Fibroblast of the aortic adventitia (primary cell): Measurements from ENCODE around the gene TLE4. TPM values are rescaled to one million over a fixed set of nuclear protein-coding genes. Genes with fewer than 3 reads are reported as not detected.

Experiments
- DNase-seq: peaks from one replicate; pipeline ENCODE4 v3.0.0-alpha.2; 2010; ENCODE audit warnings: low read depth
- H3K4me3 ChIP-seq: 2 replicates; pipeline ENCODE4 v1.5.1; 2011; ENCODE audit warnings: low read depth, mild to moderate bottlenecking, control low read depth, low read length, moderate library complexity
- CTCF ChIP-seq: IDR thresholded peaks from 2 replicates; pipeline ENCODE4 v1.5.1; 2011; ENCODE audit warnings: mild to moderate bottlenecking, low read length, control low read depth, inconsistent platforms; ENCODE audit not compliant: insufficient read depth
- total RNA-seq: library from RNA; depleted of rRNA; stranded (reverse); fragments of >200 nt; gene quantifications from 2 replicates; pipeline ENCODE4 v1.2.3, GENCODE V29; 2012; ENCODE audit warnings: low replicate concordance

Gene TLE4
- total RNA-seq, 1 donor: 14.7 TPM

- peak; percentile 35 for DNase-seq
- no peak for TF ChIP-seq CTCF
- H3K4me3 ChIP-seq: no peak overlapping the region
Measured at GRCh38 chr9:79685577-79685976, 113.8 kb downstream of the TLE4 start.

GRCh38 chr9:79686381-79687130 lies 114.8 kb downstream of the TLE4 start:
- TF ChIP-seq CTCF: no peak
- DNase-seq: peak; percentile 80
- H3K4me3 ChIP-seq: no peak overlapping the region

GRCh38 chr9:79687131-79687447 lies 115.3 kb downstream of the TLE4 start:
- no peak for TF ChIP-seq CTCF
- DNase-seq: no peak
- H3K4me3 ChIP-seq: no peak overlapping the region

GRCh38 chr9:79688363-79688762 lies 116.6 kb downstream of the TLE4 start:
- no peak for TF ChIP-seq CTCF
- DNase-seq: no peak
- no peak overlapping the region for H3K4me3 ChIP-seq

- DNase-seq: no peak
- no peak overlapping the region for H3K4me3 ChIP-seq
- TF ChIP-seq CTCF: no peak
Measured at GRCh38 chr9:79689576-79689975, 117.8 kb downstream of the TLE4 start.

- TF ChIP-seq CTCF: no peak
- no peak overlapping the region for H3K4me3 ChIP-seq
Measured at GRCh38 chr9:79691496-79691895, 119.7 kb downstream of the TLE4 start.

More at GRCh38 chr9:79691496-79691895, 119.7 kb downstream of the TLE4 start:
- DNase-seq: no peak
